Keratinocyte (primary cell): ENCODE results near the gene MT2A. TPM values are rescaled to one million over a fixed set of nuclear protein-coding genes. Genes with fewer than 3 reads are reported as not detected.

Experiments used
- DNase-seq: peaks from one replicate; pipeline ENCODE4 v3.0.0-alpha.2; 2011; ENCODE audit warnings: low read depth, missing footprints, low spot score
- FAIRE-seq: peaks from 2 replicates; lab custom pipeline; 2011; peaks lifted over from hg19 to GRCh38; lab: Jason Lieb, UNC
- H2AFZ ChIP-seq: 2 replicates; pipeline ENCODE4 v1.6.0; 2012; ENCODE audit warnings: low read length, control low read depth, inconsistent platforms; ENCODE audit not compliant: control insufficient read depth
- H3K27ac ChIP-seq: 2 replicates; pipeline ENCODE4 v1.5.1; 2011; ENCODE audit warnings: low read length; ENCODE audit not compliant: control insufficient read depth, insufficient read depth
- H3K27me3 ChIP-seq: 3 replicates; pipeline ENCODE4 v1.6.0; 2011; ENCODE audit warnings: low read length; ENCODE audit not compliant: control insufficient read depth, insufficient read depth; ENCODE audit errors: extremely low read depth
- H3K36me3 ChIP-seq, 2 experiments: 2 replicates in 1 of 2; 3 replicates in 1 of 2; pipeline ENCODE4 v1.5.1; 2011; ENCODE audit warnings: low read length in 2 of 2, mild to moderate bottlenecking in 1 of 2; ENCODE audit not compliant: control insufficient read depth in 2 of 2, insufficient read depth in 2 of 2; ENCODE audit errors: extremely low read depth in 1 of 2
- H3K4me1 ChIP-seq: 3 replicates; pipeline ENCODE4 v1.5.1; 2011; ENCODE audit warnings: low read length; ENCODE audit not compliant: control insufficient read depth, insufficient read depth; ENCODE audit errors: extremely low read depth
- H3K4me2 ChIP-seq: 3 replicates; pipeline ENCODE4 v1.6.0; 2011; ENCODE audit warnings: low read depth, low read length; ENCODE audit not compliant: control insufficient read depth, insufficient read depth; ENCODE audit errors: extremely low read depth
- H3K4me3 ChIP-seq, 3 experiments: fragments of 200-600 bp in 1 of 3; sonication (generic) in 1 of 3; 2 replicates in 2 of 3; 3 replicates in 1 of 3; pipeline ENCODE4 v1.5.1; 2011 to 2016; ENCODE audit warnings: low read length in 3 of 3, mild to moderate bottlenecking in 3 of 3, control low read depth in 2 of 3, inconsistent platforms in 1 of 3, low read depth in 1 of 3, mixed read lengths in 1 of 3, mixed run types in 1 of 3, moderate library complexity in 1 of 3; ENCODE audit not compliant: control insufficient read depth in 2 of 3, insufficient read depth in 2 of 3; ENCODE audit errors: extremely low read depth in 1 of 3
- H3K79me2 ChIP-seq: 2 replicates; pipeline ENCODE4 v1.6.0; 2012; ENCODE audit warnings: low read length; ENCODE audit not compliant: control insufficient read depth, insufficient read depth
- H3K9ac ChIP-seq: 3 replicates; pipeline ENCODE4 v1.6.0; 2011; ENCODE audit warnings: low read length; ENCODE audit not compliant: control insufficient read depth, insufficient read depth; ENCODE audit errors: extremely low read depth
- H3K9me1 ChIP-seq: 3 replicates; pipeline ENCODE4 v1.6.0; 2011; ENCODE audit warnings: low read length; ENCODE audit not compliant: control insufficient read depth, insufficient read depth; ENCODE audit errors: extremely low read depth
- H3K9me3 ChIP-seq: 2 replicates; pipeline ENCODE4 v1.5.1; 2012; ENCODE audit warnings: low read depth, low read length; ENCODE audit not compliant: control insufficient read depth
- H4K20me1 ChIP-seq: 3 replicates; pipeline ENCODE4 v1.6.0; 2011; ENCODE audit warnings: low read length; ENCODE audit not compliant: control insufficient read depth, insufficient read depth; ENCODE audit errors: extremely low read depth
- CTCF ChIP-seq, 3 experiments: IDR thresholded peaks in 1 of 3; conservative IDR thresholded peaks in 1 of 3; optimal IDR thresholded peaks in 1 of 3; 2 replicates in 2 of 3; 3 replicates in 1 of 3; pipeline versions ENCODE3 to v1.5.1; 2011; ENCODE audit warnings: low read length in 3 of 3, mild to moderate bottlenecking in 3 of 3, moderate library complexity in 2 of 3, control low read depth in 1 of 3, inconsistent platforms in 1 of 3; ENCODE audit not compliant: insufficient read depth in 2 of 3; ENCODE audit errors: extremely low read depth in 1 of 3
- EZH2 ChIP-seq: IDR thresholded peaks from one replicate; pipeline ENCODE4 v1.6.1; 2012; ENCODE audit warnings: inconsistent platforms, mild to moderate bottlenecking, low read length, moderate library complexity
- dilution Hi-C: fragments of 300-500 bp; cut with MboI; formaldehyde crosslinking; loops from one replicate; pipeline ENCODE4 v1.7.0; 2020; ENCODE audit warnings: low sequenced_read_pairs; ENCODE audit not compliant: extremely low pct_ligation_motif_present
- polyA plus RNA-seq, 5 experiments: library from polyadenylated mRNA; depleted of rRNA in 3 of 5; stranded (reverse) in 3 of 5; stranded (forward) in 1 of 5; unstranded in 1 of 5; fragments of >200 nt; gene quantifications; 1 replicate in 1 of 5; 2 replicates in 3 of 5; 3 replicates in 1 of 5; pipeline versions ENCODE4 v1.2.1 to v1.2.3, GENCODE V29; 2011 to 2012; ENCODE audit warnings: missing spikeins in 2 of 5, low read depth in 1 of 5, low replicate concordance in 1 of 5

Gene MT2A
- polyA plus RNA-seq, 1 donor (not counting 4 experiments of a cell fraction or from before 2014, with no cell fraction given): 990 TPM

GRCh38 chr16:56583351-56584168 is 24.8 kb upstream of the MT2A start:
- no peaks in the 10 kb centered on the region for H3K4me1 ChIP-seq
- peaks cover 13% of the 10 kb centered on the region for H3K27me3 ChIP-seq
- H2AFZ ChIP-seq: no peak overlapping the region
- H3K9me3 ChIP-seq: no peaks in the 10 kb centered on the region
- H3K36me3 ChIP-seq: no peaks in the 10 kb centered on the region
- FAIRE-seq: no peak
- no peak overlapping the region for H3K27ac ChIP-seq
- H3K4me2 ChIP-seq: no peak overlapping the region
- no peaks in the 10 kb centered on the region for H4K20me1 ChIP-seq
- H3K79me2 ChIP-seq: no peaks in the 10 kb centered on the region
- dilution Hi-C loops: no loop called here
- no peak for TF ChIP-seq EZH2
- no peak for TF ChIP-seq CTCF (optimal IDR thresholded peaks at IDR 0.05 in 1 of 3, IDR thresholded peaks at IDR 0.05 in 1 of 3, conservative IDR thresholded peaks at IDR 0.05 in 1 of 3; ENCODE audit: extremely low read depth in 1 of 3, insufficient read depth in 2 of 3, low read length in 3 of 3)
- no peaks in the 10 kb centered on the region for H3K9me1 ChIP-seq
- no peak for DNase-seq
- H3K4me3 ChIP-seq: no peak overlapping the region
- H3K9ac ChIP-seq: no peak overlapping the region

- no peak for TF ChIP-seq EZH2
- Histone ChIP-seq H3K9me1 (no peaks in the 10 kb centered on the region), H2AFZ (no peak overlapping the region), H3K4me1 (no peaks in the 10 kb centered on the region), H3K27me3 (peaks cover 20% of the 10 kb centered on the region), H3K36me3 (no peaks in the 10 kb centered on the region), H3K79me2 (no peaks in the 10 kb centered on the region), H3K4me2 (no peak overlapping the region), H3K27ac (no peak overlapping the region), H3K9ac (no peak overlapping the region), H3K9me3 (no peaks in the 10 kb centered on the region), H3K4me3 (no peak overlapping the region), H4K20me1 (no peaks in the 10 kb centered on the region)
- no peak for DNase-seq
- no peak for FAIRE-seq
- dilution Hi-C loops: no loop called here
These were observed 24.1 kb upstream of the MT2A start for GRCh38 chr16:56584276-56584675.
